BLaER1 treated with 17β-estradiol and CSF1 and Interleukin-3, amounts not matched to agents 10 nM and 100 nM (cell line): ENCODE data around the gene DNAJA2.
A peak's percentile ranks its signal among the peaks of the same experiment; 100 is the strongest.
"Not testable (repeated sequence)": the region's sequence is repeated elsewhere in the genome, so short reads cannot be mapped to it uniquely, and the experiment has no call there.

ENCODE experiments used
- H3K27ac ChIP-seq, 11 experiments: shearing (Covaris generic); formaldehyde crosslinking; 2 replicates each; pipeline ENCODE4 v1.8.1; 2022
- H3K27me3 ChIP-seq, 11 experiments: shearing (Covaris generic); formaldehyde crosslinking; 2 replicates each; pipeline ENCODE4 v1.8.1; 2022
- H3K36me3 ChIP-seq, 11 experiments: shearing (Covaris generic); formaldehyde crosslinking; 2 replicates each; pipeline ENCODE4 v1.8.1; 2022
- H3K4me1 ChIP-seq, 10 experiments: shearing (Covaris generic); formaldehyde crosslinking; 2 replicates each; pipeline ENCODE4 v1.8.1; 2022
- H3K4me2 ChIP-seq, 11 experiments: shearing (Covaris generic); formaldehyde crosslinking; 2 replicates each; pipeline ENCODE4 v1.8.1; 2022
- H3K4me3 ChIP-seq, 10 experiments: shearing (Covaris generic); formaldehyde crosslinking; 2 replicates each; pipeline ENCODE4 v1.8.1; 2022
- H3K9ac ChIP-seq, 11 experiments: shearing (Covaris generic); formaldehyde crosslinking; 2 replicates each; pipeline ENCODE4 v1.8.1; 2022
- H3K9me3 ChIP-seq, 11 experiments: shearing (Covaris generic); formaldehyde crosslinking; replicated peaks in 1 of 11; 2 replicates each; pipeline ENCODE4 v1.8.1; 2022
- H4K20me1 ChIP-seq, 11 experiments: shearing (Covaris generic); formaldehyde crosslinking; 2 replicates each; pipeline ENCODE4 v1.8.1; 2022
- Cebpa-rat ChIP-seq, 11 experiments: shearing (Covaris generic); IDR thresholded peaks; 2 replicates each; pipeline ENCODE4 v1.8.1; 2022

The DNAJA2 gene

GRCh38 chr16:47008612-47009011 lies 35.1 kb upstream of the DNAJA2 start:
- no peak overlapping the region for H3K27ac ChIP-seq
- no peak for TF ChIP-seq Cebpa-rat (IDR thresholded peaks at IDR 0.05)
- no peaks in the 10 kb centered on the region for H3K27me3 ChIP-seq

GRCh38 chr16:47008174-47008573 lies 34.7 kb upstream of the DNAJA2 start:
- no peaks in the 10 kb centered on the region for H3K4me1 ChIP-seq
- no peak overlapping the region for H3K4me2 ChIP-seq
- H3K9me3 ChIP-seq, result peaks cover 0 to 15% (median 9%) of the 10 kb centered on the region in 11 experiments; a peak in 11 of 22 replicates
- no peak overlapping the region for H3K9ac ChIP-seq
- no peak for TF ChIP-seq Cebpa-rat (IDR thresholded peaks at IDR 0.05)
- H3K4me3 ChIP-seq, result no peak overlapping the region
- H4K20me1 ChIP-seq, result no peaks in the 10 kb centered on the region
- H3K36me3 ChIP-seq, result no peaks in the 10 kb centered on the region
- no peak overlapping the region for H3K27ac ChIP-seq
- H3K27me3 ChIP-seq, result no peaks in the 10 kb centered on the region

More at GRCh38 chr16:47008612-47009011, 35.1 kb upstream of the DNAJA2 start:
- Histone ChIP-seq H4K20me1 (no peaks in the 10 kb centered on the region), H3K9ac (no peak overlapping the region), H3K4me2 (no peak overlapping the region), H3K9me3 (peaks cover 0 to 19% (median 10%) of the 10 kb centered on the region in 11 experiments; a peak in 13 of 22 replicates), H3K4me1 (no peaks in the 10 kb centered on the region), H3K36me3 (peaks cover 0 to 3% (median 0%) of the 10 kb centered on the region in 11 experiments; a peak in 1 of 22 replicates), H3K4me3 (no peak overlapping the region)

GRCh38 chr16:47004652-47005051 lies 31.2 kb upstream of the DNAJA2 start:
- Histone ChIP-seq H3K36me3 (no peaks in the 10 kb centered on the region), H3K27me3 (no peaks in the 10 kb centered on the region), H3K4me3 (no peak overlapping the region), H3K9ac (no peak overlapping the region), H3K27ac (no peak overlapping the region), H3K9me3 (peaks cover 0 to 12% (median 0%) of the 10 kb centered on the region in 11 experiments; a peak in 2 of 22 replicates), H4K20me1 (no peaks in the 10 kb centered on the region), H3K4me1 (no peaks in the 10 kb centered on the region), H3K4me2 (no peak overlapping the region)
- TF ChIP-seq Cebpa-rat (IDR thresholded peaks at IDR 0.05), result no peak

- not testable (repeated sequence) for H3K4me3 ChIP-seq, H3K9ac ChIP-seq, H3K27me3 ChIP-seq, H3K4me2 ChIP-seq, H4K20me1 ChIP-seq, H3K27ac ChIP-seq, H3K36me3 ChIP-seq
- peaks cover 0 to 11% (median 4%) of the 10 kb centered on the region in 10 experiments; a peak in 9 of 20 replicates for H3K4me1 ChIP-seq
- peaks cover 7 to 20% (median 11%) of the 10 kb centered on the region in 11 experiments; a peak in 19 of 22 replicates for H3K9me3 ChIP-seq
Measured at GRCh38 chr16:47000066-47000465, 26.6 kb upstream of the DNAJA2 start.

GRCh38 chr16:46997844-46998243 lies 24.4 kb upstream of the DNAJA2 start:
- no peaks in the 10 kb centered on the region for H3K27me3 ChIP-seq
- no peaks in the 10 kb centered on the region for H4K20me1 ChIP-seq
- peaks cover 0 to 11% (median 4%) of the 10 kb centered on the region in 10 experiments; a peak in 9 of 20 replicates for H3K4me1 ChIP-seq

GRCh38 chr16:46996952-46997458 lies 23.5 kb upstream of the DNAJA2 start:
- no peak for TF ChIP-seq Cebpa-rat (IDR thresholded peaks at IDR 0.05)
- Histone ChIP-seq H3K36me3 (peaks cover 0 to 7% (median 0%) of the 10 kb centered on the region in 11 experiments; a peak in 2 of 22 replicates), H3K9ac (no peak overlapping the region), H4K20me1 (no peaks in the 10 kb centered on the region), H3K4me3 (no peak overlapping the region), H3K27ac (no peak overlapping the region), H3K27me3 (no peaks in the 10 kb centered on the region), H3K4me2 (peak overlapping the region in 4 of 11 experiments; percentile 16 to 40 (median 23); a peak in 4 of 22 replicates), H3K9me3 (peaks cover 24 to 35% (median 28%) of the 10 kb centered on the region in 11 experiments), H3K4me1 (peaks cover 0 to 11% (median 4%) of the 10 kb centered on the region in 10 experiments; a peak in 9 of 20 replicates)

More at GRCh38 chr16:46997844-46998243, 24.4 kb upstream of the DNAJA2 start:
- TF ChIP-seq Cebpa-rat (IDR thresholded peaks at IDR 0.05), result no peak
- Histone ChIP-seq H3K9ac (no peak overlapping the region), H3K36me3 (no peaks in the 10 kb centered on the region), H3K4me3 (no peak overlapping the region), H3K9me3 (peaks cover 15 to 27% (median 20%) of the 10 kb centered on the region in 11 experiments), H3K27ac (no peak overlapping the region), H3K4me2 (peak overlapping the region in 2 of 11 experiments; percentile 29 to 40; a peak in 2 of 22 replicates)

- no peaks in the 10 kb centered on the region for H4K20me1 ChIP-seq
- H3K27me3 ChIP-seq, result no peaks in the 10 kb centered on the region
- H3K9ac ChIP-seq, result no peak overlapping the region
- no peak overlapping the region for H3K4me3 ChIP-seq
- H3K9me3 ChIP-seq, result peaks cover 30 to 40% (median 35%) of the 10 kb centered on the region in 11 experiments
- peaks cover 0 to 11% (median 4%) of the 10 kb centered on the region in 10 experiments; a peak in 9 of 20 replicates for H3K4me1 ChIP-seq
- peaks cover 0 to 11% (median 0%) of the 10 kb centered on the region in 11 experiments; a peak in 3 of 22 replicates for H3K36me3 ChIP-seq
- no peak overlapping the region for H3K4me2 ChIP-seq
- no peak overlapping the region for H3K27ac ChIP-seq
- TF ChIP-seq Cebpa-rat (IDR thresholded peaks at IDR 0.05), result no peak
Measured at GRCh38 chr16:46996391-46996790, 22.9 kb upstream of the DNAJA2 start.

- no peak overlapping the region for H3K4me3 ChIP-seq
- H3K4me2 ChIP-seq, result no peak overlapping the region
- peaks cover 26 to 37% (median 31%) of the 10 kb centered on the region in 11 experiments for H3K9me3 ChIP-seq
- no peaks in the 10 kb centered on the region for H3K27me3 ChIP-seq
- H3K36me3 ChIP-seq, result peaks cover 0 to 11% (median 0%) of the 10 kb centered on the region in 11 experiments; a peak in 3 of 22 replicates
- peaks cover 0 to 4% (median under 1%) of the 10 kb centered on the region in 10 experiments; a peak in 6 of 20 replicates for H3K4me1 ChIP-seq
- H3K27ac ChIP-seq, result no peak overlapping the region
- no peak overlapping the region for H3K9ac ChIP-seq
- H4K20me1 ChIP-seq, result no peaks in the 10 kb centered on the region
- no peak for TF ChIP-seq Cebpa-rat (IDR thresholded peaks at IDR 0.05)
Measured at GRCh38 chr16:46991729-46992704, 18.5 kb upstream of the DNAJA2 start.

GRCh38 chr16:46986896-46987295 lies 13.4 kb upstream of the DNAJA2 start:
- H3K27ac ChIP-seq, result no peak overlapping the region
- H3K4me2 ChIP-seq, result no peak overlapping the region
- no peaks in the 10 kb centered on the region for H3K27me3 ChIP-seq
- no peak overlapping the region for H3K4me3 ChIP-seq
- H4K20me1 ChIP-seq, result no peaks in the 10 kb centered on the region
- peaks cover 9 to 17% (median 12%) of the 10 kb centered on the region in 11 experiments for H3K9me3 ChIP-seq
- H3K36me3 ChIP-seq, result peaks cover 0 to 3% (median 0%) of the 10 kb centered on the region in 11 experiments; a peak in 3 of 22 replicates
- no peak for TF ChIP-seq Cebpa-rat (IDR thresholded peaks at IDR 0.05)
- no peak overlapping the region for H3K9ac ChIP-seq
- H3K4me1 ChIP-seq, result no peaks in the 10 kb centered on the region
